ENCODE measurements around the gene SNAPC2.

SNAPC2 gene

DNA sequence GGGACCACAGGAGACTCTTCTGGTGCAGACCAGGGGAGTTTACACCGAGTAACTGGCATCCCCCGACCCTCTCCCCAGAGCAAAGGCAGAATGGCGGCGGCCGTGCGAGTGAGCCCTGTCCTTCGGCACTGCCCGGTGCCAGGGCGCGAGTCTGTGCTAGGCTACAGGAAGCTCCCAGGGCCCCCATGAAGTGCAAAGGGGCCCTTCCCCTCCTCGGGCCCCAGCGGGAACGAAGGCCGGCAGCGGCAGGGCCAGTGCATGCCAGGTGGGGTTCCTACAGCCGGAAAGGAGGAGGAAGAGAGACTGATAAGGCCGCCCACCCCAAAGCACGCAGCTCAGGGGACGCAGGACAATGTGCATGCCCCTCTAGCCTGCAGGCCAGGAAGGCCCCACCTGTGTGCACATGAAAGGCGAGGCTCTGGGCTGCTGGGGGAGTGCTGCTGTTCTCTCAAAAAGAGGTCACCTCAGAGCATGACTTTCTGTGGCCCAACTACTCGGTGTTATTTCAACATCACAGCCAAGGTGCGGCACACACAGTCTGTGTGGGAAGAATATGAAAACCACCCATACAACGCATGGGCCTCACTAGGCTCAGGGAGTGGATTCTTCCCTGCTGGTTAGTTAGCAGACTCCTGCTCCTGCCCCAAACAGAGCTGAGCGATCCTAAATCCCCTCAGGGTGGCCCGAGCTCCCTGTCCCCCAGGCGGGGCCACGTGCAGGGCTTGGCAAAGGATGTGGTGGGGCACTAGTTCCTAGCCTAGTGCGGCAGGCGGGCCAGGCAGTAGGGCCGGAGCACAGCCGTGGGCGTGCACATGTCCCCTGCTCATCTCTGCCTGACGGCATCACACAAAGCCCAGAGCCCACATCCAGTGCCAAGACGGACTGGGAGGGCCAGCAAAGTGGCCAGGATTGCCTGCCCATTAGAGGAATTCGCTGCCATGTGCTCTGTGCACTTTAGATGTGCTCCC lies 51.7 kb downstream of the SNAPC2 start:
- DNase-seq = no peak

All from stimulated activated naive CD4-positive, alpha-beta T cell (primary cell).